HG02623 (cell line): ENCODE data around the gene FICD.

Source experiments
- ATAC-seq: cut with Tn5 transposase; IDR thresholded peaks from one replicate; pipeline ENCODE4 v1.9.1; 2021; ENCODE audit warnings: moderate library complexity; ENCODE audit not compliant: unreplicated experiment

Gene FICD

GRCh38 chr12:108565146-108565545, 50.1 kb downstream of the FICD start:
- no peak for ATAC-seq

GRCh38 chr12:108565976-108566375, 50.9 kb downstream of the FICD start:
- ATAC-seq, result no peak

- ATAC-seq, result no peak
Measured at GRCh38 chr12:108566452-108566851, 51.4 kb downstream of the FICD start.

- no peak for ATAC-seq
Measured at GRCh38 chr12:108567406-108568337, 52.6 kb downstream of the FICD start.

GRCh38 chr12:108568338-108569154, 53.5 kb downstream of the FICD start:
- ATAC-seq, result peak; percentile 62
